Measurements from ENCODE around the gene APBA1.
"Not testable (repeated sequence)": the region's sequence is repeated elsewhere in the genome, so short reads cannot be mapped to it uniquely, and the experiment has no call there.

APBA1 gene

GRCh38 chr9:69432623-69433022 lies 239.5 kb downstream of the APBA1 start:
- no peak for DNase-seq

DNA sequence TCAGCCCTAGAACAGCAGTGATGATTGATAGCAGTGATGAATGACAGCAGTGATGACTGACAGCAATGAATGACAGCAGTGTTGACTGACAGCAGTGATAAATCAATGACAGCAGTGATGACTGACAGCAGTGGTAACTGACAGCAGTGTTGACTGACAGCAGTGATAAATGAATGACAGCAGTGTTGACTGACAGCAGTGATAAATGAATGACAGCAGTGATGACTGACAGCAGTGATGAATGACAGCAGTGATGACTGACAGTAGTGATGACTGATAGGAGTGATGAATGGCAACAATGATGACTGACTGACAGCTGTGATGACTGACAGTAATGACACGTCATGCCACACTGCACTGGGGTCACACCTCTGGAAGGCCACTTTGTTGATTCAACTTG lies 240.4 kb downstream of the APBA1 start:
- DNase-seq = no peak

- DNase-seq = no peak
Measured at GRCh38 chr9:69431203-69431602, 241.0 kb downstream of the APBA1 start.

DNA sequence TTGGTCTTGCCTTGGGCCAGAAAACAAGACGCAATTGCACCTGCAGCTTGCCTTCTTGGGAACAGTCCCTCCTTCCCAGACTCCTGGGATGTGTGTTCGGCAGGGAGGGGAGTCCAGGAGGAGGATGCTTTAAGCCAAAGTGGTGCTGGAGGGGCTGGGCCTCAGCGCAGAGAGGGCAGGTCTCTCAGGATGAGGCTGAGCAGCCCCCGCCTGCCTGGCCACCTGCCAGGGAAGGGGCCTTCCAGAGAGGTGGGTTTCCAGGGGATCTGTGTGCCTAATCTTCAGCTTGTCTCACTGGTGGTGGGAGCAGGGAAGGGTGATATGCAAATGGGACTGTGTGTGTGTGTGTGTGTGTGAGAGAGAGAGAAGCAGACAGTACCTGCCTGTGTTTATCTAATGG lies 242.0 kb downstream of the APBA1 start:
- DNase-seq = no peak

DNA sequence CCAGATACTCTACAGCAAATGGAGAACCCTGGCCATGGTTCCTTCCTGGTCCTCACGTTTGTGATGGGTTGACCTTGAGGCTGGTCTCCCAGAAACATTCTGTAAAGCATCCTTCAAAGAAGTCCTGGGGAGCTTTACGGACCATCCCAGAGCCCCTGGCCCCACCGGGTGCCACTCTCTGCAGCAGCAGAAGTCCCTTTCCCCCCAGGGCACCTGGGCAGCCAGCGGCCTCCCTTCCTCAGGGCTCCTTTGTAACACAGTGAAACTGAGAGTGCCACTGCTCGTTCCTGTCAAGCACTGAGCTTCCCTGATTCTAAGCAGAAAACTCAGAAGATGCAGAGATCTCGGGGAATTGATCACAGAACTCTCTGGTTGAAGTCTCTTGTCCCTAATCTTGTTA lies 242.9 kb downstream of the APBA1 start:
- no peak for DNase-seq

DNA sequence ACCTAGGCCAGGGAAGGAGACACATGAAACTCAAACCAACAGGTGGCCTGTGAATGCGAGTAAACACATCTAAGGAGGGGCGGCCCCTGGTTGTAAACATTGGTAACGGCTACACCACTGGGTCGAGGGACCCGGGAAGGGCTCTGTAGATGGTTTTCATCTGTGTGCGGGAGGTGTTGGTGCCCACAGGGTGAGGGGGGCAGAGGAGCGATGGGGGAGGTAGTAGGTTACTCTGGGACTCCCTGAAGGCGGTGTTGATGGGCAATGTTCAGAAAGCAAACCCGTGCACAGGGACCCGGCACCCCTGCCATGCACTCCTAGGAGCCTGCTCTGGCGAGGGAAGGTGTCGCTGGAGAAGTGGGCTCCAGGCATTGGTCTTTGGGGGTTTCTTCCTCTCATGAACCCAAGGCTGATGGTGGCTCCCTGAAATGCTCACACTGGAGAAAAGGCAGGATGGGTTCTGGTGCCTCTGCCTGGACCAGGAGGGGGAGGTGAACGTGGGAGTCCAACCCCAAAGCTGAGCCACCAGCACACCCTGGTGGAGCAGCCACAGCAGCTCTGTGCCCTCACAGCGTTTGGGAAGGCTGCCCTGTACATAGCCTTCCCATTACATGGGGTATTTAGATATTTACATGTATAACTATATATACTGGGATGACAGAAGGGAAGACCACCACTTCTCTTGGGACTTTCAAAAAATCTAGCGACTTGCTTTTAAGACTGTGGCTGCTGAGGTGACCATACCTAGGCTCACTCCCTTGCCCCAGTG lies 244.0 kb downstream of the APBA1 start:
- DNase-seq = no peak

DNA sequence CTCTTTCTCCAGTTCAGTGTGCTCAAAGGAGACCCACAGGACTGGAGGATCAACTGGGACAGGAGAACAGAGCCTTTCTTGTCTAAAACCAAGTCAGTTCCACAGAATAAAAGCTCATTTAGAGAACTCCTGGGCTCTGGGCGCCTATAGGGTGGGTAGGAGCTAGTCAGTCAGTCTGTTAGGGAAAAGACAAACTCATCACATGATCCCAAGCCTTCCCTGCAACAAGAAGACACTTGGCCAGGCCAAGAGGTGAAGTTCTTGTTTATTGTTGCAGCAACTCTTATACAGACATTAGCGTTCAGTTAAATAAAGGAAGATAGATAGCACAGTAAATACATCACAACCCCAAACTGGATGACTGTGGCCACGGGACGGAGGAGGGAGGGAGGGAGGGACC lies 244.9 kb downstream of the APBA1 start:
- DNase-seq = no peak

DNA sequence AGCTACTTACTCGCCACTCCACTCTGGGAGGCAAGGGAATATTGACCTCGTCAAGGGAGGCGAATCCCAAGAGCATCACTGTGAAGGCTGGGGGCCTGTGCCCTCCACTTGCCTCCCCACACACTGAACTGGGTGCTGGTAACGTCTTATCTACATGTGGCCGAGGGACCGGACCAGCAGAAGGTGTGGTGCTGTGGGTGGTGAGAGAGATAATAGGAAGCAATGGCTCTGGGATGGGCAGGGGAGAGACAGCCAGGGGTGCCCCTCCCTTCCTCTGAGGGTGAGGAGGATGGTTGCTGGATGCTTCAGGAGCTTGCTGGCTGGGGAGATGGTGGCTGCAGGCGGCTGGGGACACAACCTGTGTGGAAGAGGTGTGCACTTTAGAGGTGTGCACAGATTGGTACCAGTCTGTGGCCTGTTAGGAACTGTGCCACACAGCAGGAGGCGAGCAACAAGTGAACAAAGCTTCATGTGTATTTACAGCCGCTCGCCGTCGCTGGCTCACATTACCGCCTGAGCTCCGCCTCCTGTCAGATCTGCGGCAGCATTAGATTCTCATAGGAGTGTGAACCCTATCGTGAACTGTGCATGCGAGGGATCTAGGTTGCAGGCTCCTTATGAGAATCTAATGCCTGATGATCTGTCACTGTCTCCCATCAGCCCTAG lies 246.9 kb downstream of the APBA1 start:
- DNase-seq = no peak

DNA sequence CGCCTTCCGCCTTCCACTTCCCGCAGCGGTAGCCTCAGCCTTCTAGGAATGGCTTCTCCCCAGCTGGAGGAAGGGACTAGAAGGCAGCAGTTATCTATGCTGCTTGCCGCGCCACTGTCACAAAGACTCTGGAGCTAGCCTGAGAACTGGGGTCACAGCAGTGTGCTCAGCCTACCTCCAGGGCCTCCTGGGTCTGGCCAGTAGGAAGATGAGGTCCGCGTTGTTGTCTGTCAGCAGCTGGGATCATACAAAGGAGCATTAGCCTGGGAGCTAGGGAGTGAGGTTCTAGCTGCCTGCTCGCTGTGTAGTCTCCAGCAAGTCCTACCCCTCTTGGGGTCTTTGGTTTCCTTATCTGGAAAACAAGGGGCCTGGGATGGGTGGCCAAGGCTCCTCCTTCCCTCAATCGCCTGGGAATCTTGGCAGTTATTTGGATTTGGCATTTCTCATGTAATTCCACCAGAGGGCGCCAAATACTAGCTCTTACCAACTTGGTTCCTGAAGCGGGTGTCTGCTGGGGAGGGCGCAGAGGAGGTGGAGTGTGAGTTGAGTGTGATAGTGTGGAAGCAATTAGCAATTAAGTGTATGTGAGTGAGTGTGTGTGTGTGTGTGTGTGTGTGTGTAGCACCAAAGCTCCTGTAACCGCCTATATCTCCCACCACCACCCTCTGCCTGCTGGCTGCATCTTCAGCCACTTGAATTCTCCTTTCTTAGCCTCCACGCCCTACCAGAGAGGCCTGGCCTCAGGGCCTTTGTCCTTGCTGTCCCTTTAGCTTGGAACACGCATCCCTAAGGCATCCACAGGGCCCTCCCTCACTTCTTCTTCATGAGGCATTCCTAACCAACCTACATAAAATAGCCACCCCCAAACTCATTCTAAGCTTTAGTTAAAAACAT lies 250.0 kb downstream of the APBA1 start:
- peak; percentile 41 to 52 for DNase-seq

- DNase-seq = no peak
Measured at GRCh38 chr9:69420611-69421270, 251.4 kb downstream of the APBA1 start.

GRCh38 chr9:69412741-69413150 lies 259.4 kb downstream of the APBA1 start:
- DNase-seq = no peak

GRCh38 chr9:69411931-69412740 lies 260.0 kb downstream of the APBA1 start:
- no peak for DNase-seq

- no peak for DNase-seq
Measured at GRCh38 chr9:69411246-69411645, 260.9 kb downstream of the APBA1 start.

DNA sequence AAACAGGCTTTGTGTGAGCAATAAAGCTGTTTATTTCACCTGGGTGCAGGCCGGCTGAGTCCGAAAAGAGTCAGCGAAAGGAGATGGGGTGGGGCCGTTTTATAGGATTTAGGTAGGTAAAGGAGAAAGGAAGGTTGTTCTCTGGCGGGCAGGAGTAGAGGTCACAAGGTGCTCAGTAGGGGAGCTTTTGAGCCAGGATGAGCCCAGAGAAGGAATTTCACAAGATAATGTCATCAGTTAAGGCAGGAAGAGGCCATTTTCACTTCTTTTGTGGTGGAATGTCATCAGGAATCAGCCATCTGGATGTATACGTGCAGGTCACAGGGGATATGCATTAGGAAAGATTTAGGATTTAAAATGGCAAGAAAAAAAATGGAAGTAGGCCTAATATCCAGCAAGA lies 262.2 kb downstream of the APBA1 start:
- not testable (repeated sequence) for DNase-seq

- DNase-seq = no peak
Measured at GRCh38 chr9:69400470-69400869, 271.7 kb downstream of the APBA1 start.

DNA sequence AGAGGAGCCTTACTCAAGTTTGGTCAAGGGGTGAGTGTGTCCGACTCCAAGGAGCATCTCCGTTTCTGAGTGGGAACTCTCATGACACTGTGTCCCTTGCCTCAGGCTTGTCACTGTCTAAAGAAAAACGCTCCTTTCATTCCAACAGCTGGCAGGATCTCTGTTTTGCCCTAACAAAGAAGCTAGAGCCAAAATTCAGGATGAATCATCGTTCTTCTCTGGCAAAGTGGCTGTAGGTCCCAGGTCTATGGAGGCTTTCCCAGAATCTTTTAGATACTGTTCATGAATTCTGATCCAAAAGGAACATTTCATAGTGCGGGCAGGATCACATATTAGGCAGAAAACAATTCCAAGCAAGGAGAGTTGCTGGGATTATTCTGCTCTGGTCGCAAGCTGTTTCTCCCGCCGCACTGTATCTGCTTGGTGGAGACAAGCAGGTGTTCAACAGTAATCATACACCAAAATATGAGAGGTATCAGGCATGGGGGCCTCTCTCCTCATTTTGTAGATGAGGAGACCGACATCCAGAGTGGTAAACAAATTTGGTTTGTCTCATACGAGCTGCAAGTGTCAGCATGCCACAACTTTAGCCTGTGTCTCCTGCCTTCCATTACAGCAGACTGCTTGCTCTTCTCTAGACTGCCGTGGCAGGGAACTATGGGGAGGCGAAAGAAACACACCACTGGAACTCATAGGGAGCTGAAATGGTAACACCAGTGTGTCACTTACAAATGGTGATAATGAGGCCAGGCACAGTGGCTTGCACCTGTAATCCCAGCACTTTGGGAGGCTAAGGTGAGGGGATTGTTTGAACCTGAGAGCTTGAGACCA lies 274.6 kb downstream of the APBA1 start:
- no peak for DNase-seq

DNA sequence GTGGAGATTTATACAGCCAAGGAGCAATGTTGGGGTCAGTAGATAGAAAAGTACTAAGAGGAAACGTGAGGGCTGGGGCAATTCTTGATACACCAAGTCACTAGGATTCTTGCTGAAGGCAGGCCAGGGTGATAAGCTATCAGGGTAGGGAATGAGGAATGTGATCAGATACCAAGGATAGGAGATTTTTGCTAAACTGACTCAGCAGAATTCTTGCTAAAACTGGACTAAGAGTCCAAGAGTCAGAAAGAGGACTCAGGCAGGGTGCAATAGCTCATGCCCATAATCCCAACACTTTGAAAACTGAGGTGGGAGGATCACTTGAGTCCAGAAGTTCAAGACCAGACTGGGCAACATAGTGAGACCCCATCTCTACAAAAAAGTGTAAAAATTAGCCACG lies 275.4 kb downstream of the APBA1 start:
- no peak for DNase-seq

DNA sequence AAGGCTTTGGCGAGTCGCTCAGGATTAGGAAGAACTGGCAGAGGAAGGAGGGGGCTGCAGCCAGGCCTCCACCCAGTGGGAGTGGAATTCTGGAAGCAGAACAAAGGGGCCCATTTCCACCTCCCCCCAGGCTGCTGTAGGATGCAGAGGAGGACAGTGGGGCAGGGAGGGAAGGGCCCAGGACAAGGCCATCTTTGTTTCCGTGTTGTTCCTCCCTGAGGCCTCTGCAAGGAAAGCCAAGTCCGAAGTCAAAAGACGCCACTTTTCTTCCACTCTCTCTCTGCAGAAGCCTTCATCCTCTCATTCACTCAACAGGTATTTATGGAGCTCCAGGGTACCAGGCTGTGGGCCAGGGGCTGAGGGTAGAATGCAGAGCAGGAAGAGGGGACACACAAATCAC lies 276.5 kb downstream of the APBA1 start:
- no peak for DNase-seq

DNA sequence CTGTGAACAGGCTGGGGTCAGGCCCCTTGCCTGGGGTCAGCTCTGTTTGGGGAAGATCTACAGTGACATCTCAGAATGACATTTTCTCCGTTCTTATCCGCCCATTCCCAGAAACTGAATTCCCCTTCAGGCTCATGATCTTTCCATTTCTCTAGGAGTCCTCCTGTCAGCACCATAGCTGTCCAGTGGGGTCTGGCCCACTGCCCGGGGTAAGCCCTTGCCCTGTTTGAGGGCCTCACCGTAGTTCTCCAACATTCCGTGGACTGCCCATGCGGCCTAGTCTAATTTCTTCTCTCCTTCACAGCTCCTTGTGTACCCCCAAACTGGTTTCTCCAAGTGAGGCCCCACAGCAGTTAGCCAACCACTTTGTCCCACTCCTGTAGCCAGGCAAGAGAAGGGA lies 278.7 kb downstream of the APBA1 start:
- no peak for DNase-seq

DNA sequence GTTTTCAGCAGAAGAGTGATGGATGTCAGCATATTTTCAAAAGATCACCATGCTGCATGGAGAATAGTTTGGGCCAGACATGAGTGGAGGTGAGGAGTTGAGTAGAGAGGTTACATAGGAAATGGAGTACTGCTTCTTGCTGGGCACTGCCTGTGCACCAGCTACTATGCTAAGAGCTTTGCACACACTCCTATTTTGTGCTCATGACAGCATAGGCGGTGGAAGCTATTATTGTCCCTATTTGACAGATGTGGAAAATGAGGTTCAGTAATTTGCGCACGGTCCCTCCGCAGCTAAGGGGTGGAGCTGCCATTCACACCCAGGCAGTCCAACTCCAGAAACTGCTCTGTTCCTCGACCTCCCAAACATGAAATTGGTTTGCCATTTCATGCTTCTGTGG lies 279.3 kb downstream of the APBA1 start:
- DNase-seq = no peak

GRCh38 chr9:69391946-69392345 lies 280.2 kb downstream of the APBA1 start:
- DNase-seq = no peak

All from AML-193 (cell line).